Gastroesophageal sphincter (tissue), 3 donors: ENCODE data around the gene ZNF518B.
"Not testable (repeated sequence)": the region's sequence is repeated elsewhere in the genome, so short reads cannot be mapped to it uniquely, and the experiment has no call there.

Experiments
- POLR2A ChIP-seq, 2 donors: fragments of 450-650 bp; IDR thresholded peaks; one replicate each; pipeline ENCODE4 v1.6.1; 2017; ENCODE audit warnings: antibody characterized with exemption in 2 of 2, mild to moderate bottlenecking in 2 of 2, moderate library complexity in 1 of 2
- POLR2AphosphoS5 ChIP-seq: sonication (generic); formaldehyde crosslinking; IDR thresholded peaks from one replicate; pipeline ENCODE4 v1.6.1; 2017; ENCODE audit warnings: antibody characterized with exemption
- TF ChIP-seq, protein P1 (sequence below), 4 experiments: fragments of 200-600 bp in 2 of 4; fragments of 450-650 bp in 2 of 4; sonication (generic) in 1 of 4; IDR thresholded peaks; one replicate each; pipeline ENCODE4 v1.5.1; 2017 to 2019; ENCODE audit warnings: antibody characterized with exemption in 4 of 4, mild to moderate bottlenecking in 2 of 4, moderate library complexity in 2 of 4

- TF ChIP-seq, protein P1, sequence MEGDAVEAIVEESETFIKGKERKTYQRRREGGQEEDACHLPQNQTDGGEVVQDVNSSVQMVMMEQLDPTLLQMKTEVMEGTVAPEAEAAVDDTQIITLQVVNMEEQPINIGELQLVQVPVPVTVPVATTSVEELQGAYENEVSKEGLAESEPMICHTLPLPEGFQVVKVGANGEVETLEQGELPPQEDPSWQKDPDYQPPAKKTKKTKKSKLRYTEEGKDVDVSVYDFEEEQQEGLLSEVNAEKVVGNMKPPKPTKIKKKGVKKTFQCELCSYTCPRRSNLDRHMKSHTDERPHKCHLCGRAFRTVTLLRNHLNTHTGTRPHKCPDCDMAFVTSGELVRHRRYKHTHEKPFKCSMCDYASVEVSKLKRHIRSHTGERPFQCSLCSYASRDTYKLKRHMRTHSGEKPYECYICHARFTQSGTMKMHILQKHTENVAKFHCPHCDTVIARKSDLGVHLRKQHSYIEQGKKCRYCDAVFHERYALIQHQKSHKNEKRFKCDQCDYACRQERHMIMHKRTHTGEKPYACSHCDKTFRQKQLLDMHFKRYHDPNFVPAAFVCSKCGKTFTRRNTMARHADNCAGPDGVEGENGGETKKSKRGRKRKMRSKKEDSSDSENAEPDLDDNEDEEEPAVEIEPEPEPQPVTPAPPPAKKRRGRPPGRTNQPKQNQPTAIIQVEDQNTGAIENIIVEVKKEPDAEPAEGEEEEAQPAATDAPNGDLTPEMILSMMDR (IDR thresholded peaks at IDR 0.05), result not testable (repeated sequence)
- TF ChIP-seq POLR2AphosphoS5; POLR2A (IDR thresholded peaks at IDR 0.05): not testable (repeated sequence)
Observed at GRCh38 chr4:10427680-10428079, 29.5 kb downstream of the ZNF518B start.
